NT2/D1 (cell line): ENCODE data around the gene TENM3.

ENCODE experiments used
- YY1 ChIP-seq: IDR thresholded peaks from 2 replicates; pipeline ENCODE4 v1.6.1; 2011; ENCODE audit not compliant: insufficient read length, insufficient read depth
- ZNF274 ChIP-seq: IDR thresholded peaks from 2 replicates; pipeline ENCODE4 v1.6.1; 2011; ENCODE audit warnings: mild to moderate bottlenecking, low read depth, low read length

- TF ChIP-seq YY1 (no peak), ZNF274 (no peak)
Observed at GRCh38 chr4:182261651-182262223, 18.5 kb downstream of the TENM3 start.
